ENCODE measurements around the gene XDH. TPM values are rescaled to one million over a fixed set of nuclear protein-coding genes. Genes with fewer than 3 reads are reported as not detected.
A peak's percentile ranks its signal among the peaks of the same experiment; 100 is the strongest.

The XDH gene
- total RNA-seq, 1 donor from 2014 or later: 7.5 TPM

GRCh38 chr2:31335921-31336585 lies 78.5 kb downstream of the XDH start:
- Histone ChIP-seq H3K79me2 (ENCODE audit: low read depth) (no peaks in the 10 kb centered on the region), H3K27me3 (no peaks in the 10 kb centered on the region), H3F3A (ENCODE audit: low read depth) (no peaks in the 10 kb centered on the region), H3K4me2 (no peak overlapping the region), H3K9me3 (ENCODE audit: low read depth) (no peaks in the 10 kb centered on the region), H4K20me1 (ENCODE audit: low read depth) (no peaks in the 10 kb centered on the region), H2AFZ (replicated peaks) (no peak overlapping the region), H3K4me3 (no peak overlapping the region), H3K36me3 (no peaks in the 10 kb centered on the region), H3K4me1 (no peaks in the 10 kb centered on the region), H3K27ac (no peak overlapping the region), H3K9ac (no peak overlapping the region)
- H3K4me1 Mint-ChIP-seq: no peaks in the 10 kb centered on the region
- TF ChIP-seq EZH2phosphoT487 (IDR thresholded peaks at IDR 0.05): no peak
- TF ChIP-seq CTCF (IDR thresholded peaks at IDR 0.05): no peak
- TF ChIP-seq EZH2 (IDR thresholded peaks at IDR 0.05): no peak
- H3K4me3 Mint-ChIP-seq: no peak overlapping the region
- no peak overlapping the region for H3K27ac Mint-ChIP-seq
- no peaks in the 10 kb centered on the region for H3K36me3 Mint-ChIP-seq
- H3K9me3 Mint-ChIP-seq: no peaks in the 10 kb centered on the region
- H3K27me3 Mint-ChIP-seq (ENCODE audit: insufficient read depth, low read depth): no peaks in the 10 kb centered on the region
- no peak for DNase-seq (ENCODE audit: low spot score)

GRCh38 chr2:31334311-31335026 lies 80.1 kb downstream of the XDH start:
- Histone ChIP-seq H3K4me3 (no peak overlapping the region), H3K4me2 (no peak overlapping the region), H3K4me1 (no peaks in the 10 kb centered on the region), H3K79me2 (ENCODE audit: low read depth) (no peaks in the 10 kb centered on the region), H4K20me1 (ENCODE audit: low read depth) (no peaks in the 10 kb centered on the region), H3K27me3 (no peaks in the 10 kb centered on the region), H3K9ac (no peak overlapping the region), H3K9me3 (ENCODE audit: low read depth) (no peaks in the 10 kb centered on the region), H2AFZ (replicated peaks) (no peak overlapping the region), H3K27ac (no peak overlapping the region), H3K36me3 (no peaks in the 10 kb centered on the region), H3F3A (ENCODE audit: low read depth) (no peaks in the 10 kb centered on the region)
- Mint-ChIP-seq H3K9me3 (no peaks in the 10 kb centered on the region), H3K4me1 (no peaks in the 10 kb centered on the region), H3K4me3 (no peak overlapping the region), H3K27me3 (ENCODE audit: insufficient read depth, low read depth) (peaks cover 5% of the 10 kb centered on the region), H3K36me3 (no peaks in the 10 kb centered on the region), H3K27ac (no peak overlapping the region)
- TF ChIP-seq EZH2phosphoT487 (IDR thresholded peaks at IDR 0.05): no peak
- TF ChIP-seq EZH2 (IDR thresholded peaks at IDR 0.05): no peak
- no peak for TF ChIP-seq CTCF (IDR thresholded peaks at IDR 0.05)
- no peak for DNase-seq (ENCODE audit: low spot score)

GRCh38 chr2:31333527-31334183 lies 80.9 kb downstream of the XDH start:
- Histone ChIP-seq H3K79me2 (ENCODE audit: low read depth) (no peaks in the 10 kb centered on the region), H3K4me1 (no peaks in the 10 kb centered on the region), H3K27ac (no peak overlapping the region), H3F3A (ENCODE audit: low read depth) (no peaks in the 10 kb centered on the region), H4K20me1 (ENCODE audit: low read depth) (no peaks in the 10 kb centered on the region), H3K4me3 (no peak overlapping the region), H3K27me3 (no peaks in the 10 kb centered on the region), H3K36me3 (no peaks in the 10 kb centered on the region), H3K9me3 (ENCODE audit: low read depth) (no peaks in the 10 kb centered on the region), H3K9ac (no peak overlapping the region), H2AFZ (replicated peaks) (no peak overlapping the region), H3K4me2 (no peak overlapping the region)
- no peaks in the 10 kb centered on the region for H3K4me1 Mint-ChIP-seq
- H3K27ac Mint-ChIP-seq: no peak overlapping the region
- H3K4me3 Mint-ChIP-seq: no peak overlapping the region
- peaks cover 5% of the 10 kb centered on the region for H3K27me3 Mint-ChIP-seq (ENCODE audit: insufficient read depth, low read depth)
- peak; percentile 88 for DNase-seq (ENCODE audit: low spot score)
- H3K36me3 Mint-ChIP-seq: no peaks in the 10 kb centered on the region
- TF ChIP-seq CTCF (IDR thresholded peaks at IDR 0.05) (peak; percentile 97), EZH2 (IDR thresholded peaks at IDR 0.05) (no peak)
- no peaks in the 10 kb centered on the region for H3K9me3 Mint-ChIP-seq
